Upper lobe of right lung (tissue), 1 donor: ENCODE data around the gene ZMAT3. TPM values are rescaled to one million over a fixed set of nuclear protein-coding genes. Genes with fewer than 3 reads are reported as not detected.
"Not testable (repeated sequence)": the region's sequence is repeated elsewhere in the genome, so short reads cannot be mapped to it uniquely, and the experiment has no call there.

ENCODE experiments used
- ATAC-seq: fragments of 200-7000 bp; cut with Tn5 transposase; one replicate; pipeline ENCODE4 v1.9.1; 2020; ENCODE audit warnings: mild to moderate bottlenecking, moderate library complexity
- DNase-seq: peaks from one replicate; pipeline ENCODE4 v3.0.0-alpha.2; 2020
- H3K27ac ChIP-seq: fragments of 200-600 bp; one replicate; pipeline ENCODE4 v1.8.0; 2022
- H3K27me3 ChIP-seq: fragments of 200-600 bp; one replicate; pipeline ENCODE4 v1.8.0; 2022; ENCODE audit warnings: mild to moderate bottlenecking
- H3K36me3 ChIP-seq: fragments of 200-600 bp; one replicate; pipeline ENCODE4 v1.8.0; 2022
- H3K4me1 ChIP-seq: fragments of 200-600 bp; one replicate; pipeline ENCODE4 v1.8.0; 2022
- H3K4me3 ChIP-seq: fragments of 200-600 bp; one replicate; pipeline ENCODE4 v1.8.0; 2022; ENCODE audit warnings: mild to moderate bottlenecking
- H3K9me3 ChIP-seq: fragments of 200-600 bp; one replicate; pipeline ENCODE4 v1.8.0; 2022
- intact Hi-C: fragments of 100-400 bp; cut with DNase I; formaldehyde crosslinking; loops from one replicate; pipeline ENCODE4 v1.11.0; 2022
- total RNA-seq: library from RNA; stranded (reverse); fragmentation: NEBNext Ultra II Directional; extraction: Animal tissue kit (Norgen Biotek cat#: 25700); gene quantifications from one replicate; pipeline ENCODE4 v1.2.1, GENCODE V29; 2021
- TF ChIP-seq, protein P1 (sequence below): fragments of 200-600 bp; IDR thresholded peaks from one replicate; pipeline ENCODE4 v1.8.0; 2022; ENCODE audit warnings: antibody characterized with exemption
- donor health status: DM: no; HTN: yes; CAD: no; lungs with severe emphysema.

ZMAT3 gene
- total RNA-seq, 1 donor from 2014 or later, result 30.9 TPM

DNA sequence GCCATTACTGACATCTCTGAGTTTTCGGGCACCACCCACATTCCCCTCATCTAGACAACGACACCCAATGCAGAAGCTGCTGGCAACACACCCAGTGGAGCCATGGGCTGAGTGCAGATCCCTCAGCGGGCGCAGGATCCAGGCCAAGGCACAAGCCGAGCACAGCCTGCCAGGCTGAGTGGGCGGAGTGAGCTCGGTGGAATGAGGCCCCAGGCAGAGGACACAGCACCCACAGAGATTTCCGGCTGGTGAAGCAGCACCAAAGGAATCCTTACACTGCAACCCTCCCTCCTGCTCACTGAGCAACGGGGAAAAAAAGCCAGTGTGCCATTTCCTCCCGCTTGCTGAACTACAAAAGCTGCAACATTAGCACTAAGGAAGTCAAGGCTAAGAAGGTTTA lies 34.3 kb downstream of the ZMAT3 start:
- intact Hi-C loops, result no loop called here
- TF ChIP-seq, protein P1, sequence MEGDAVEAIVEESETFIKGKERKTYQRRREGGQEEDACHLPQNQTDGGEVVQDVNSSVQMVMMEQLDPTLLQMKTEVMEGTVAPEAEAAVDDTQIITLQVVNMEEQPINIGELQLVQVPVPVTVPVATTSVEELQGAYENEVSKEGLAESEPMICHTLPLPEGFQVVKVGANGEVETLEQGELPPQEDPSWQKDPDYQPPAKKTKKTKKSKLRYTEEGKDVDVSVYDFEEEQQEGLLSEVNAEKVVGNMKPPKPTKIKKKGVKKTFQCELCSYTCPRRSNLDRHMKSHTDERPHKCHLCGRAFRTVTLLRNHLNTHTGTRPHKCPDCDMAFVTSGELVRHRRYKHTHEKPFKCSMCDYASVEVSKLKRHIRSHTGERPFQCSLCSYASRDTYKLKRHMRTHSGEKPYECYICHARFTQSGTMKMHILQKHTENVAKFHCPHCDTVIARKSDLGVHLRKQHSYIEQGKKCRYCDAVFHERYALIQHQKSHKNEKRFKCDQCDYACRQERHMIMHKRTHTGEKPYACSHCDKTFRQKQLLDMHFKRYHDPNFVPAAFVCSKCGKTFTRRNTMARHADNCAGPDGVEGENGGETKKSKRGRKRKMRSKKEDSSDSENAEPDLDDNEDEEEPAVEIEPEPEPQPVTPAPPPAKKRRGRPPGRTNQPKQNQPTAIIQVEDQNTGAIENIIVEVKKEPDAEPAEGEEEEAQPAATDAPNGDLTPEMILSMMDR, result no peak
- H3K27ac ChIP-seq, result no peak overlapping the region
- peaks cover 5% of the 10 kb centered on the region for H3K4me1 ChIP-seq
- H3K27me3 ChIP-seq, result no peaks in the 10 kb centered on the region
- H3K36me3 ChIP-seq, result no peaks in the 10 kb centered on the region
- no peak for DNase-seq
- peak; percentile 69 for ATAC-seq
- no peak overlapping the region for H3K4me3 ChIP-seq
- H3K9me3 ChIP-seq, result no peaks in the 10 kb centered on the region

DNA sequence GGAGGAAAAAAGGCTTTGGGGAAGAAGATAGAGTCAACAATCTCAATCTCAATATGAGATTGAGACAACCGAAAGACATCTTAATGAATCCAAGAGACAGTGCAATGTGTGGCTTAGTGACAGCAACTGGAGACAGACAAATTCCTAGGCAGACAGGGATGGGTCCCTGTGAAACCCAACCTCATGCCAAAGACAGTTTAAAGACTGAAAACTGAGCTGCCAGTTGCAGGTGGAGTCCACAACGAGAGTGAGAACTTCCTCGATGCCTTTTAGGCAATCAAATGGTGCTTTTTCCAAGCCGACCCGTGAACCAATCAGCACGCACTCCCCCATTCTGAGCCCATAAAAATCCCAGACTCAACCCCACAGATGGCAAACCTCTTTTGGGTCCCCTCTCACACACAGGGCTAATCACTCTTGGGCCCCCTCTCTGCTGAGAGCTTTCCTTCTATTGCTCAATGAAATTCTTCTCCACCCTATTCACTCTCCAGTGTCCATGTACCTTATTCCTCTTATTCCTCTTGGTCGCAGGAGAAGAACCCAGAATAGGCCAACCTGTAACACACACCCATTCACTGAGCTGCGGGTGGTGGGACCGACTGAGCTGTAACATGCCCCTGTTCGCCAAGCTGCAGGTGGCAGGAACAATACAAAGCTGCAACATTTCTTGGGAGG lies 34.8 kb downstream of the ZMAT3 start:
- TF ChIP-seq, protein P1, result no peak
- no peak for DNase-seq
- no peak overlapping the region for H3K27ac ChIP-seq

DNA sequence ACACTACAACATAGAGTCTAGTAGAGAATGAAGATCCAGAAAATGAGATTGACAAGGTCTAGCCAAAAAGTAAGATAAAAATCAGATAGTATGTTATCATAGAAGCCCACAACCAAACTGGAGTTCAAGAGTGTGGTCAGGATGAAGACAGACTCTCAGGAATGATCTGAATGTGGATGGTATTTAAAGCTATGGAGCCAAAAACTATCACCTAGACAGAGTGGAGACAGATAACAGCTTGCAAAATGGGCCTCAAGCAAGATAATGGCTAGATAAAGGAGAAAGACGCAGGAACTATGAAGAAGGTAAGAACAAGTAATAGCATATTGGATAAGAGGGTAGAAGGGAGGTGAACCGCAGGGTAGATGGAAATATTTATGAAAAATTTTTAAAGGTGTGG lies 35.4 kb downstream of the ZMAT3 start:
- Histone ChIP-seq H3K4me1 (peaks cover 5% of the 10 kb centered on the region), H3K27ac (no peak overlapping the region), H3K27me3 (no peaks in the 10 kb centered on the region), H3K36me3 (no peaks in the 10 kb centered on the region), H3K4me3 (no peak overlapping the region), H3K9me3 (no peaks in the 10 kb centered on the region)
- DNase-seq (no peak), ATAC-seq (no peak)
- TF ChIP-seq, protein P1, result no peak
- intact Hi-C loops, result no loop called here

More for the DNA sequence above, 34.8 kb downstream of the ZMAT3 start:
- H3K27me3 ChIP-seq, result no peaks in the 10 kb centered on the region
- H3K9me3 ChIP-seq, result no peaks in the 10 kb centered on the region
- intact Hi-C loops, result no loop called here
- ATAC-seq, result no peak
- no peak overlapping the region for H3K4me3 ChIP-seq
- peaks cover 5% of the 10 kb centered on the region for H3K4me1 ChIP-seq
- no peaks in the 10 kb centered on the region for H3K36me3 ChIP-seq

DNA sequence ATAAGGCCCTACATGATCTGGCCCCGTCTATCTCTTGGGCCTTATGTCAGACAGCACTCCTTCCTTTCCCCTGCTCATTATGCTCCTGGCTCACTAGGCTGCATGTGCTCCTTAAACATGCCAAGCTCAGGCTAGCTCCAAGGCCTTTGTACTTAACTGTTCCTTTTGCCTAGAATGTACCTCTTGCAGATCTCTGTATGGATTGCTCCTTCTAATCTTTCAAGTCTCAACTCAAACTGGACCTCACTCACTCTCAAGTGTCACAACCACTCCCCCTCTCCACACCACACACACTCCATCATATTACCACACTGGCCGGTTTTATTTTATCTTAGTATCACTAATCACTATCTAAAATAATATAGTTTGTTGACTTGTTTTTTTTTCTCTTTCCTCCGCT lies 36.4 kb downstream of the ZMAT3 start:
- intact Hi-C loops, result no loop called here
- DNase-seq (no peak), ATAC-seq (peak; percentile 49)
- H3K27ac ChIP-seq, result no peak overlapping the region
- H3K4me3 ChIP-seq, result no peak overlapping the region
- H3K4me1 ChIP-seq, result peaks cover 5% of the 10 kb centered on the region
- H3K27me3 ChIP-seq, result no peaks in the 10 kb centered on the region
- TF ChIP-seq, protein P1, result no peak
- H3K9me3 ChIP-seq, result no peaks in the 10 kb centered on the region
- no peaks in the 10 kb centered on the region for H3K36me3 ChIP-seq

DNA sequence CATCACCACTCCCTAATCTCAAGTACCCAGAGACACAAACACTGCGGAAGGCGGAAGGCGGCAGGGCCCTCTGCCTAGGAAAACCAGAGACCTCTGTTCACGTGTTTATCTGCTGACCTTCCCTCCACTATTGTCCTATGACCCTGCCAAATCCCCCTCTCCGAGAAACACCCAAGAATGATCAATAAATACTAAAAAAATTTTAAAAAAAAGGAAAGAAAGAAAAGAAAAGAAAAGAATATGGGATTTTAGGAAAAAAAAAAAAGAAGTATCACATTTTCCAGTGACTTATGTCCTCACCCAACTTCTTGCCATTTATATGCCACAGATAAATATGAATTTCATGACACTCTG lies 38.3 kb downstream of the ZMAT3 start:
- ATAC-seq, H3K27me3 ChIP-seq, intact Hi-C loops, H3K4me1 ChIP-seq, H3K27ac ChIP-seq, H3K36me3 ChIP-seq, H3K9me3 ChIP-seq, DNase-seq, H3K4me3 ChIP-seq: not testable (repeated sequence)

DNA sequence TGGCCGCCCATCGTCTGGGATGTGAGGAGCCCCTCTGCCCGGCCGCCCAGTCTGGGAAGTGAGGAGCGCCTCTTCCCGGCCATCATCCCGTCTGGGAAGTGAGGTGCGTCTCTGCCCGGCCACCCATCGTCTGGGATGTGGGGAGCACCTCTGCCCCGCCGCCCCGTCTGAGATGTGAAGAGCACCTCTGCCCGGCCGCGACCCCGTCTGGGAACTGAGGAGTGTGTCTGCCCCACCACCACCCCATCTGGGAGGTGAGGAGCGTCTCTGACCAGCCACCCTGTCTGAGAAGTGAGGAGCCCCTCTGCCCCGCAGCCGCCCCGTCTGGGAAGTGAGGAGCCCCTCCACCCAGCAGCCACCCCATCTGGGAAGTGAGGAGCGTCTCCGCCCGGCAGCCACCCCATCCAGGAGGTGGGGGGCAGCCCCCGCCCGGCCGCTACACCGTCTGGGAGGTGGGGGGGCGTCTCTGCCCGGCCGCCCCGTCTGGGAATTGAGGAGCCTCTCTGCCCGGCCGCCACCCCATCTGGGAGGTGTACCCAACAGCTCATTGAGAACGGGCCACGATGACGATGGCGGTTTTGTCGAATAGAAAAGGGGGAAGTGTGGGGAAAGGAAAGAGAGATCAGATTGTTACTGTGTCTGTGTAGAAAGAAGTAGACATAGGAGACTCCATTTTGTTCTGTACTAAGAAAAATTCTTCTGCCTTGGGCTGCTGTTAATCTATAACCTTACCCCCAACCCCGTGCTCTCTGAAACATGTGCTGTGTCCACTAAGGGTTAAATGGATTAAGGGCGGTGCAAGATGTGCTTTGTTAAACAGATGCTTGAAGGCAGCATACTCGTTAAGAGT lies 38.9 kb downstream of the ZMAT3 start:
- intact Hi-C loops, ATAC-seq, DNase-seq: not testable (repeated sequence)

More for the DNA sequence above, 38.9 kb downstream of the ZMAT3 start:
- not testable (repeated sequence) for H3K27me3 ChIP-seq, H3K27ac ChIP-seq, H3K4me1 ChIP-seq, H3K9me3 ChIP-seq, H3K4me3 ChIP-seq, H3K36me3 ChIP-seq
